ENCODE data around the gene GFOD1.
"Not testable (repeated sequence)": the region's sequence is repeated elsewhere in the genome, so short reads cannot be mapped to it uniquely, and the experiment has no call there.

GFOD1 gene

DNA sequence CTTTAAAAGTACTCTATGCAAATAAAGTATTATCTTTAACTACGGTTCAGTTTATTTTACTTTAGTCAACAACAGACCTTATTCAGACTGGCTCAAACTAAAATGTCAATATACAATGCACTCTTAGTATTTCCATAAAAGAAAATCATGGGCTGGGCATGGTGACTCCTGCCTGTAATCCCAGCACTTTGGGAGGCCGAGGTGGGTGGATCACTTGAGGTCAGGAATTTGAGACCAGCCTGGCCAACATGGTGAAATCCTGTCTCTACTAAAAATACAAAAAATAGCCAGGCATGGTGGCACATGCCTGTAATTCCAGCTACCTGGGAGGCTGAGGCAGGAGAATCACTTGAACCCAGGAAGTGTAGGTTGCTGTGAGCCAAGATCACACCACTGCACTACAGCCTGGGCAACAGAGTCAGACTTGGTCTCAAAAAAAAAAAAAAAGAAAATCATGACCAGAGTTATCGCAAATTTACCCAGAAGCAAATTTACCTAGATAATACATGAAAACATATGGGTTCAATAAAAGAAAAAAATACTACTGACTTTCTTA is 161.3 kb downstream of the GFOD1 start:
- DNase-seq (ENCODE audit: low read depth, low spot score) = not testable (repeated sequence)

DNA sequence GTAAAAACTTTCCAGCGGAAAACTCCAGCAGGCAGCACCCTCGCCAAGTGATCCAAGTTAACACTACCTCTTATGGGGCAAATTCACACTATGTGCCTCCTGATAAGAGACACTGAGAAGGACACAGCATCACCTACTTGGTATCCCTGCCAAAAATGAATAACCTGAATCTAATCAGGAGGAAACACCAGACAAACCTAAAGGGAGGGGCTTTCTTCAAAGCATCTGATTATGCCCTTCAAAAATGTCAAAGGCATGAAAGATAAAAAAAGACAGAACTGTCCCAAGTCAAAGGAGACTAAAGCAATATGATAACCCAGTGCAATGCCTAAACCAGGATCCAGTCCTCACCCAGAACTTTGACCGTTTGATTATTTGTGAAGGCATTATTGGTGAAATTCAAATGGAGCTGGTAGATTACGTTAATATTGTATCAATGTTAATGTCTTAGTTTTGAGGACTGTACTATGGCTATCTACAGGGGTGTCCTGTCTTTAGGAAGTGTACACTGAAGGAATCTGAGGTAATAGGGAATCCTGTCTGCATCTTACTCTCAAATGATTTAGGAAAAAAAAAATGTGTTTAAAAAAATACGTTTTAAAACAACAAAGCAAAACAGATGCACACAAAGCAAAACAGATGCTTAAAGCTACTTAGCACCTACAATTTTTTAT is 167.4 kb downstream of the GFOD1 start:
- DNase-seq (ENCODE audit: low read depth, low spot score) = no peak

DNA sequence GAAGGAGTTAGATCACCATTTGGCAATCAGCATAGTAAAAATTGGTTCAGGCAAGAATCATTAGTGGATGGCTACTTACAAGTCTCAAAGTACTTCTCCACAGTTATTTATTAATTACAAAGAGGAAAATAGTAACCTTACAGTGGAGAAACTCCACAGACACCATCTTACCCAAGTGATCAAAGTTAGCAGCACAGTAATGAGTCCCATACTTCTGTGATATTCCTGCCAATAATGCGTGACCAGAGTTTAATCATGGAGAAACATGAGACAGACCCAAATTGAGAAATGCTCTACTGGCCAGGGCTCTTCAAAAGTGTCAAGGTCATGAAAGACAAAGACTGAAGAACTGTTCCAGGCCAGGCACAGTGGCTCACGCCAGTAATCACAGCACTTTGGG is 168.6 kb downstream of the GFOD1 start:
- no peak for DNase-seq (ENCODE audit: low read depth, low spot score)

DNA sequence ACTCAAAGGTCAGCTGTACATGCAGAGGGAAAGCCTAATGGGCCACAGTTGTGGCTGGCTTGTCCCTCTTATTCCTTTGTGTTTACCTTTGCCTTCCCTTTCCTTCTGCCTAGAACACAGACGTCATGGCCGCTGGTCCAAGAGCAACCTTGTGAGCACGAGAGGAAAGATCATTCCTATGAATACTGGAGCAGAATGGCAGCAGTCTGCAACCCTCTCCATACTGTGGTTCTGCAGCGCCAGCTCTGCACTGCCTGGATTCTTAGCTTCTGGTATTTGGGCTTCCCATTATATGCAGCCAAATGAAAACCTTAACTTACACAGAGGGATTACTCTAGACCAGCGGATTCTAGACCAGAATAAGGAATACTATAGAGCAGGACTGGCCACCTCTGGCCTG is 171.5 kb downstream of the GFOD1 start:
- no peak for DNase-seq (ENCODE audit: low read depth, low spot score)

DNA sequence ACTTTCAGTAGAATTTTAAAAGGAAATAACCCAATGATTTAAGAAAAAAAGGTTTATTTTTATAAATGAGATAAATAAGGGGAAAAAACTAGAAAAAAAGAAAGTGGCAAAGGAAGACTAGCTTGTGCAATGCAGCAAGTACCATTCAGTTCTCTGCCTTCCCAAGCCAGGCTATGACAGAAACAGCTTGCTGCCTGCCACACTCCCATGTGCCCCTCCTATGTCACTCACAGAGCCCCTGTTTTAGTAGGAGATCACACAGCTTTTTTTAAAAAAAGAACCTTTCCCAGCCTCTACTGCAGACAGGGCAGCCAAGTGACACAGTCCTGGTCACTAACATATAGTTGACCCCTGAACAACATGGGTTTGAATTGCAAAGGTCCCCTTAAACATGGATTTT is 172.6 kb downstream of the GFOD1 start:
- no peak for DNase-seq (ENCODE audit: low read depth, low spot score)

DNA sequence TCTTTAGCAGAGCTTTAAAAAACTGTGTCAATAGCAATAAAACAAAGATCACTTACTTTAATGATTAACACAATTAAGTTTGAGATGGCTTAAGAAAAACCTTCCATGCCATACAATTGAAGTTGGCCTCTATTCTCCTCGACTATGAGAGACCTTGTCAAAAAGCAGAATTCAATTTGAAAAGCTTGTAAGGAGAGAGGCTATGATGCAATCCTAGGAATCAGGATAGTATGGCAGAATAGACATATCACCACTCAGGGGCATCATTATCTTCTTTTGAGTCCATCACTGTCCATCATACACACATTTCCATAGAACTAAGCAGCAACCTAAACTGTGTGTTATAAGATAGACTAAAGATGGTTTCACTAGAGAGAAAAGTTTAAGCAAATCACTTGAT is 176.2 kb downstream of the GFOD1 start:
- DNase-seq (ENCODE audit: low read depth, low spot score) = no peak

DNA sequence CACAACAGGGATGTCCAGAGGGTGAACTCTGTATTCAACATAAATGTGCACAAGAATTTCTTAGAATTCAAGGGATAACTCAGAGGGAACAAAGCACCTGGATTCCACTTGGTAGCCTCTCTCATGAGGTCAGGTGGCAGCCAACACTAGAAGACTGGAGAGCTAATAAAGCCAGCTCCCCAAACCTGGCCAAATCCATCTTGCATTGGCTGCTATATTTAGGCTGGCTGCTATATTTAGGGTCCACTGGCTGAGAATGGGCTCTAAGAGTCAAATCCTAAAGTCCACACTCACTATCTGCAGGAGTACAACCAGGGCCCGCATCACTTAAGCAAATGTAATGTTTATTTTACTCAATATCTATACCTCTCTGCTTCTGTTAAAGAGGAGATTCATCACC is 179.1 kb downstream of the GFOD1 start:
- no peak for DNase-seq (ENCODE audit: low read depth, low spot score)

All from activated CD4-positive, CD25-positive, alpha-beta regulatory T cell treated with anti-CD3 and anti-CD28 coated beads, Interleukin-2, amount 50 U/mL, for 16 hours (primary cell).